ENCODE results near the gene DOCK10.

- TF ChIP-seq CTCF (IDR thresholded peaks at IDR 0.05): no peak
- TF ChIP-seq POLR2AphosphoS5 (IDR thresholded peaks at IDR 0.05; ENCODE audit: insufficient read depth in 1 of 2, low read depth in 1 of 2): no peak
- no peak for TF ChIP-seq POLR2A (IDR thresholded peaks at IDR 0.05)
Measured at GRCh38 chr2:225072444-225072843, 30.2 kb upstream of the DOCK10 start.

Measured in vagina (tissue), 2 donors.